K562 treated with DMSO at 1 percent for 24 hours (cell line): ENCODE data around the gene CRADD. TPM values are rescaled to one million over a fixed set of nuclear protein-coding genes. Genes with fewer than 3 reads are reported as not detected.

Experiments used
- total RNA-seq: library from RNA; unstranded; fragments of 300-600 nt; gene quantifications from 2 replicates; pipeline ENCODE4 v1.2.3, GENCODE V29; 2022; ENCODE audit warnings: low read depth; ENCODE audit not compliant: insufficient read depth

Gene CRADD
- 44.4 and 46.3 TPM in 2 replicates for total RNA-seq

GRCh38 chr12:93677195-93678064 lies at the start of gene CRADD:
CRADD (plus strand) TSS chr12:93677375.

Other genes with a start within 250 kb of the CRADD start
- gene UBE2N, start 235.4 kb upstream of the CRADD start, total RNA-seq, result 48.0 and 64.6 TPM in 2 replicates
- 64.2 and 71.8 TPM in 2 replicates for gene MRPL42, start 209.9 kb upstream of the CRADD start, total RNA-seq
- 264 and 273 TPM in 2 replicates for gene SOCS2, start 104.7 kb upstream of the CRADD start, total RNA-seq